Measurements from ENCODE around the gene FSTL4.
A peak's percentile ranks its signal among the peaks of the same experiment; 100 is the strongest.

FSTL4 gene

DNA sequence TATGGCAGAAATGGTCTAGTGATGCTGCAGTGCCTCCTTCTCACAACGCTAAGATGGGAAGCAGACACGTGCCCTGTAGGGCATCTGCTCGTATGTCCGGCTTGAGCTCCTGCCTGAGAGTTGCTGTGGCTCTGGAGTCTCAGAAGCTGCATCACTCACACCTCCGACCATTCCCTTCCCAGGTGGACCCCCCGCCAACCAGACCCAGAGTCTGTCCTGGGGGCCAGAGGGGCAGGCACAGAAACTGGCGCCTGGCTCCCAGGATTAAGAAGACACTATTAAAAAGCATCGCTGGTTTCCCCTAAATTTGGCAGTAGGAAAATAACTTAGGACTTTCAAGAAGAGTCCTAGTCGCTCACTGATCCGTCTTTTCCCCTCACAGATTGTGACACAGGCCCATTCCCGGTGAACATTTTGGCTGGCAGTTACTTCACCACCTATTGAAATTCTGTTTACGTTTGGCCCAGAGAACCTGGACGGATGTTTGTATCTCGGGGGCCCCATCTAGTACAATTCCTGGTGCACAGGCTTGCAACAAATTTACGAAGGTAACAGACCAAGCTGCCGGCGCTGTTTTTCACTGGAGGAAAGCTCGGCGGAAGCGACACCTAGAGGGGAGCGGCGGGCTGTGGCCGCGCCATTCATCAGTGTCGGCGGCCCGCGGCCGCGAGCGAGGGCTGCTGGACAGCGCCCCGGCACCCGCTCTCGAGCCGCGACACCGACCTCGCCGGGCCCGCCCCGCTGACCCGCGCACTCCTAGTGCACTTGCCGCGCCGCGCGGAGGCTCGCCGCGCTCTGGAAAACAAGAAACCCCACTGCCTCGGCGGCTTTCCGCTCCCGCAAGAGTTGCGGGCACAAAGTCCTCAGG lies 1.6 kb downstream of the FSTL4 start:
- H3K27ac ChIP-seq (ENCODE audit: low read depth, low read length, severe bottlenecking): no peak overlapping the region
- WGBS, 2 experiments (ENCODE audit: insufficient coverage in 2 of 2): 7 to 10% methylated on average over 37 to 55 of the region's 57 CpGs

DNA sequence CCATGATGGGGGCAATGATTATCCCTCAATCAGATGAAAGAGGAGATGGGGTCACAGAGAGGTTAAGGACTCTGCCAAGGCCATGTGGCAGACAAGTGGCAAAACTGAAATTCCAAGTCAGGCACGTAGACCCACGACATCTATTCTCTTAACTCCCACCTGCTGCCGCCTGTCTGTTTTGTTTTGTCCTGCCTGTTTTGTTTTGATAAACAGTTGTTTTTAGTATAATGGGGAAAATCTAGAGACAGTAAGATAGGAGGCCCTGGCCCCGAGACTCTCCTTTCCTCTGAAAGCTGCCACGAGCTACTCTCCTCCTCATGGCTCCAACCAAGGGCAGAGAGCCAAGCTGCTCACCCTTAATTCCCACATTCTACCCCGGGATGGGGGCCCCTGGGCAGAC lies 4.9 kb downstream of the FSTL4 start:
- Histone ChIP-seq H3K4me3 (ENCODE audit: extremely low read depth, insufficient read depth, low read length, poor library complexity, severe bottlenecking) (no peak overlapping the region), H3K27ac (ENCODE audit: low read depth, low read length, severe bottlenecking) (no peak overlapping the region), H3K9me3 (ENCODE audit: control insufficient read depth, low read length) (no peaks in the 10 kb centered on the region), H3K36me3 (ENCODE audit: control insufficient read depth, insufficient read depth, low read length) (no peaks in the 10 kb centered on the region), H3K4me1 (ENCODE audit: control insufficient read depth, insufficient read depth, low read length, poor library complexity, severe bottlenecking) (peaks cover 6% of the 10 kb centered on the region)
- 70% methylated on average over 2 of the region's 6 CpGs; no CpG with 5 or more reads in 1 of the 2 experiments for WGBS, 2 experiments (ENCODE audit: insufficient coverage in 2 of 2)

More for the DNA sequence above, 1.6 kb downstream of the FSTL4 start:
- H3K36me3 ChIP-seq (ENCODE audit: control insufficient read depth, insufficient read depth, low read length): no peaks in the 10 kb centered on the region
- peak overlapping the region; percentile 24 for H3K4me3 ChIP-seq (ENCODE audit: extremely low read depth, insufficient read depth, low read length, poor library complexity, severe bottlenecking)
- no peaks in the 10 kb centered on the region for H3K9me3 ChIP-seq (ENCODE audit: control insufficient read depth, low read length)
- peaks cover 6% of the 10 kb centered on the region for H3K4me1 ChIP-seq (ENCODE audit: control insufficient read depth, insufficient read depth, low read length, poor library complexity, severe bottlenecking)

DNA sequence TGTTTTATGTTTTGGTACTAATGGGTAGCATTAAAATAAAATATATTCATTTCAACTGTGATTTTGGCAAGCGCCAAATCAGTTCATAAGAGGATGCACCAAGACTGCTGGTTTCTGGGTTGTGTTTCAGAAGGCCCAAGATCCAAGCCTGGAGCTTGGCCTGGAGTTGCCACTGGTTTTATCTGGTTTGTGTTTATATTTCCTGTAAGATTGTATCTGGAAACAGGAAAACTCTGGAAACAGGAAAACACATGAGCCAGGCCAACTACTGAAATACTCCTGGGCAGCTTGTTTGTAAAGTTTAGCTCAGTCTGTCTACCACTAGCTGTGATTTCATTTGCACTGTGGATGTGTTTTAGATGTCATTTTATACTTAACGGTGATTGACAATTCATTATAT lies 5.5 kb downstream of the FSTL4 start:
- WGBS, 2 experiments (ENCODE audit: insufficient coverage in 2 of 2): 100% methylated on average over 1 of the region's 2 CpGs; no CpG with 5 or more reads in 1 of the 2 experiments
- Histone ChIP-seq H3K36me3 (ENCODE audit: control insufficient read depth, insufficient read depth, low read length) (no peaks in the 10 kb centered on the region), H3K27ac (ENCODE audit: low read depth, low read length, severe bottlenecking) (no peak overlapping the region), H3K4me3 (ENCODE audit: extremely low read depth, insufficient read depth, low read length, poor library complexity, severe bottlenecking) (no peak overlapping the region), H3K4me1 (ENCODE audit: control insufficient read depth, insufficient read depth, low read length, poor library complexity, severe bottlenecking) (peaks cover 6% of the 10 kb centered on the region), H3K9me3 (ENCODE audit: control insufficient read depth, low read length) (no peaks in the 10 kb centered on the region)

DNA sequence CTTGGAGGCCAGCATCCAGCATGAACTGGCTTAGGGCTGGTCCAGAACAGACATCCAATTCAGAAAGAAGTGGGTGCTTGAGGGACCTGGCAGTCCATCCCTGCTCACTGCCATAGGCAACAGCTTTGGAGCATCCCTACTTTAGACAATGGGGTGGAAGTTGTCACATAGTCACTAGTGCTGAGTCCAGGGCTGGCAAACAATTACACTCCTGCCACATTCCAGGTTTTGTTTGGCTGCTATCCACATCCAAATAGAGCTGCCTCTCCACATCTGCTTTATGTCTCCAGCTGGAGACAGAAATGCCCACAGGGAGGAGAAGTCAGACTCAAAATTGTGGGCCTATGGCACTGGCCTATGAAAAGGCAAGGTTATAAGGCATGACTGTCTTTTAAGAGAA lies 7.0 kb downstream of the FSTL4 start:
- Histone ChIP-seq H3K36me3 (ENCODE audit: control insufficient read depth, insufficient read depth, low read length) (no peaks in the 10 kb centered on the region), H3K4me1 (ENCODE audit: control insufficient read depth, insufficient read depth, low read length, poor library complexity, severe bottlenecking) (peaks cover 6% of the 10 kb centered on the region), H3K9me3 (ENCODE audit: control insufficient read depth, low read length) (no peaks in the 10 kb centered on the region)

DNA sequence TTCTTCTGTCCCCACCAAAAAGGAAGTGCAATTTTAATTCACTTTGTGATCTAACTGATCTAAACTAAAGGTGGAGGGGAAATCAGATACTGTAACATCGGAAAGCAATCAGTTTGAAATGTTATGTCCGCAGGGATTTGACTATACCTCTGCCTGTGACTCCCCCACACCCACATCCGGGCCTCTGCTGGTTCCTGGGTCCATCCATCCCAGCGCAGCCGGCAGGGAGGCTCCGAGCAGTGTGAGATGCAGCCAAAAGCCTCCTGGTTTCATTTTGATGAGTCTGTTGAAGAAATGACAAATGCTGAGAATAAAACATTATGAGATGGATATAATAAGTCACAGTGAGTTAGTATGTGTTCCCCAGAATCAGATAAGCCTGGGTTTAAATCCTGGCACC lies 8.6 kb downstream of the FSTL4 start:
- Histone ChIP-seq H3K36me3 (ENCODE audit: control insufficient read depth, insufficient read depth, low read length) (no peaks in the 10 kb centered on the region), H3K4me1 (ENCODE audit: control insufficient read depth, insufficient read depth, low read length, poor library complexity, severe bottlenecking) (peaks cover 6% of the 10 kb centered on the region), H3K27ac (ENCODE audit: low read depth, low read length, severe bottlenecking) (no peak overlapping the region), H3K4me3 (ENCODE audit: extremely low read depth, insufficient read depth, low read length, poor library complexity, severe bottlenecking) (no peak overlapping the region), H3K9me3 (ENCODE audit: control insufficient read depth, low read length) (no peaks in the 10 kb centered on the region)
- whole genome bisulfite sequencing, 2 experiments (ENCODE audit: insufficient coverage in 2 of 2): 77 to 90% methylated on average over 3 to 6 of the region's 6 CpGs

More for the DNA sequence above, 7.0 kb downstream of the FSTL4 start:
- H3K27ac ChIP-seq (ENCODE audit: low read depth, low read length, severe bottlenecking): no peak overlapping the region
- H3K4me3 ChIP-seq (ENCODE audit: extremely low read depth, insufficient read depth, low read length, poor library complexity, severe bottlenecking): no peak overlapping the region

- no CpG with 5 or more reads among the region's 2 CpGs for WGBS, 2 experiments (ENCODE audit: insufficient coverage in 2 of 2)
- Histone ChIP-seq H3K4me1 (ENCODE audit: control insufficient read depth, insufficient read depth, low read length, poor library complexity, severe bottlenecking) (peaks cover 6% of the 10 kb centered on the region), H3K36me3 (ENCODE audit: control insufficient read depth, insufficient read depth, low read length) (no peaks in the 10 kb centered on the region), H3K27ac (ENCODE audit: low read depth, low read length, severe bottlenecking) (peak overlapping the region; percentile 18), H3K4me3 (ENCODE audit: extremely low read depth, insufficient read depth, low read length, poor library complexity, severe bottlenecking) (no peak overlapping the region), H3K9me3 (ENCODE audit: control insufficient read depth, low read length) (no peaks in the 10 kb centered on the region)
Observed at GRCh38 chr5:133602835-133603380, 9.4 kb downstream of the FSTL4 start.

DNA sequence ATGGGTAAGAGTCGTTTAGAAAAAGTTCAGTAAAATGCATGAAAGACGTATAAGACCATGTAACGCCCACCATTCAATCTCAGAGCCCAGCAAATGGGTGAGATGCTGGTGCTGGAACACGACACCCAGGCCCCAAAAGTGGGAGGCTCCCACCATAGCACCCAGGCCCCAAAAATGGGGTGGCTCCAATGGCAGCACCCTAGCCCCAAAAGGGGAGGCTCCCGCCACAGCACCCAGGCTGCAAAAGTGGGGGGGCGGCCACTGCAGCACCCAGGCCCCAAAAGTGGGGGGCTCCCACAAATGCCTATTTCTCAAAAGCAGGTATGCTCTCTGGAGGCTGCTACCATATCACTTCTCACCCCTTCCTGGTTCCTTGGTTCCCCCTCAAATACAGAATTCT lies 12.7 kb downstream of the FSTL4 start:
- H3K4me3 ChIP-seq (ENCODE audit: extremely low read depth, insufficient read depth, low read length, poor library complexity, severe bottlenecking): no peak overlapping the region
- no peaks in the 10 kb centered on the region for H3K4me1 ChIP-seq (ENCODE audit: control insufficient read depth, insufficient read depth, low read length, poor library complexity, severe bottlenecking)
- H3K9me3 ChIP-seq (ENCODE audit: control insufficient read depth, low read length): no peaks in the 10 kb centered on the region
- H3K27ac ChIP-seq (ENCODE audit: low read depth, low read length, severe bottlenecking): no peak overlapping the region
- 72 to 86% methylated on average over 2 to 4 of the region's 6 CpGs for WGBS, 2 experiments (ENCODE audit: insufficient coverage in 2 of 2)
- H3K36me3 ChIP-seq (ENCODE audit: control insufficient read depth, insufficient read depth, low read length): no peaks in the 10 kb centered on the region

DNA sequence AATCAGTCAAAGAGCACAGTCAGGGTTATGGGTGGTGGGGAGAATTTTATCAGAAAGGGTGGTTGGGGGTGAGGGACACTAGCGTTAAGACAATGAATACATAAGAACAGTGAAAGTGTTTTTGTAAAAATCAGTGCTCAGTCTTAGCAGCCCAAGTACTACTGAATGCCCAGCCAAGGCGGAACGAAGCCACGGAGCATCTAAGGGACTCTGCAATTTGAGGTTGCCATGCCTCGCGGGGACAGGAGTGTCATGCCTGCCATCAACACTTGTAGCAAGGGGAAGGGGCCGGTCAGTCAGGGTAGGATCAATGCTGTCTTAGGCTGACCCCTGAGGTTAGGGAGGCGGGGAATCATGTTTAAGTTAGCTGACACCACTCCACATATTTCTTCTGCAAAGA lies 13.3 kb downstream of the FSTL4 start:
- Histone ChIP-seq H3K36me3 (ENCODE audit: control insufficient read depth, insufficient read depth, low read length) (no peaks in the 10 kb centered on the region), H3K4me3 (ENCODE audit: extremely low read depth, insufficient read depth, low read length, poor library complexity, severe bottlenecking) (no peak overlapping the region), H3K27ac (ENCODE audit: low read depth, low read length, severe bottlenecking) (no peak overlapping the region), H3K4me1 (ENCODE audit: control insufficient read depth, insufficient read depth, low read length, poor library complexity, severe bottlenecking) (no peaks in the 10 kb centered on the region), H3K9me3 (ENCODE audit: control insufficient read depth, low read length) (no peaks in the 10 kb centered on the region)
- 91 to 93% methylated on average over 6 to 7 of the region's 8 CpGs for WGBS, 2 experiments (ENCODE audit: insufficient coverage in 2 of 2)

GRCh38 chr5:133596049-133596448 lies 16.3 kb downstream of the FSTL4 start:
- WGBS, 2 experiments (ENCODE audit: insufficient coverage in 2 of 2): 86 to 90% methylated on average over 3 to 4 of the region's 5 CpGs
- H3K4me1 ChIP-seq (ENCODE audit: control insufficient read depth, insufficient read depth, low read length, poor library complexity, severe bottlenecking): no peaks in the 10 kb centered on the region

DNA sequence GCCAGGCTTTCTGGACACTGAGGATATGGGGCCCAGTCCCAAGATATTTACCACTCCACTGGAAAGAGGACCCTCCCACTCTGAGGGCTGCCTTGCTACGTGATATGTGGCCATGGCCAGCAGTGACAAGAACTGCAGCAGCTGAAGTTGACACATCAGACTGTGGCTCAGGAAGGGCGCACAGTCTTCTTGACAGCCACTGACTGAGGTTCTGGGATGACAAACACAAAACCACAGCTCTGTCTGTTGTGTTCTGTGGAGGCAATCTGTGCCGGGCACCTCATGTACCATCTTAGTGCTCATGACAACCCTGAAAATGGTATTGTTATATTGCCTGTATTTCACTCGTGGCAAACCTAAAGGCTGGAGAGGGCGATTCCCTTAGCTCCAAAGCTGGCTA lies 16.9 kb downstream of the FSTL4 start:
- H3K4me3 ChIP-seq (ENCODE audit: extremely low read depth, insufficient read depth, low read length, poor library complexity, severe bottlenecking): no peak overlapping the region
- no peak overlapping the region for H3K27ac ChIP-seq (ENCODE audit: low read depth, low read length, severe bottlenecking)
- no peaks in the 10 kb centered on the region for H3K9me3 ChIP-seq (ENCODE audit: control insufficient read depth, low read length)
- H3K4me1 ChIP-seq (ENCODE audit: control insufficient read depth, insufficient read depth, low read length, poor library complexity, severe bottlenecking): no peaks in the 10 kb centered on the region
- 72 to 90% methylated on average over 4 to 5 of the region's 5 CpGs for whole genome bisulfite sequencing, 2 experiments (ENCODE audit: insufficient coverage in 2 of 2)
- H3K36me3 ChIP-seq (ENCODE audit: control insufficient read depth, insufficient read depth, low read length): no peaks in the 10 kb centered on the region

More at GRCh38 chr5:133596049-133596448, 16.3 kb downstream of the FSTL4 start:
- no peaks in the 10 kb centered on the region for H3K36me3 ChIP-seq (ENCODE audit: control insufficient read depth, insufficient read depth, low read length)
- H3K9me3 ChIP-seq (ENCODE audit: control insufficient read depth, low read length): no peaks in the 10 kb centered on the region
- H3K4me3 ChIP-seq (ENCODE audit: extremely low read depth, insufficient read depth, low read length, poor library complexity, severe bottlenecking): no peak overlapping the region
- H3K27ac ChIP-seq (ENCODE audit: low read depth, low read length, severe bottlenecking): no peak overlapping the region

DNA sequence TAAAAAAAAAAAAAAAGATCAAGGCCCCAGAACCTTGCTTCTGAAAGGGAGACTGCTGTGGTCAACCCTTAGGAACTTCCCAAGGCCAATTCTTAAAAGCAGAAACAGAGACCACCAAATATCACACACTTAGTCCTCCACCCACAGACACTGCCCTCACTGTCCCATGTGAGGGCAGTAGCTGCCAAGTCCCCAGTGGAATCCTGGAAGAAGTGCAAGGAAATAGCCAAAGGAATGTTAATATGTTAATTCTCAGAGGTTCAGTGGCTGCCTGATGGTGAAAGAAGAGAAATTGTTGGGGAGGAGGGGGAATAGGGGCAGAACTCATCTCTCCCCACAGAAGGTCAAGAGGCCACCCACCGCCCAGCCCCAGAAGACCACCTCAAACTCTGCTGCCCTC lies 23.1 kb downstream of the FSTL4 start:
- no peak overlapping the region for H3K4me3 ChIP-seq (ENCODE audit: extremely low read depth, insufficient read depth, low read length, poor library complexity, severe bottlenecking)
- WGBS, 2 experiments (ENCODE audit: insufficient coverage in 2 of 2): 40% methylated on average over 1 of the region's 1 CpG; no CpG with 5 or more reads in 1 of the 2 experiments
- no peak overlapping the region for H3K27ac ChIP-seq (ENCODE audit: low read depth, low read length, severe bottlenecking)
- no peaks in the 10 kb centered on the region for H3K4me1 ChIP-seq (ENCODE audit: control insufficient read depth, insufficient read depth, low read length, poor library complexity, severe bottlenecking)
- H3K9me3 ChIP-seq (ENCODE audit: control insufficient read depth, low read length): no peaks in the 10 kb centered on the region
- H3K36me3 ChIP-seq (ENCODE audit: control insufficient read depth, insufficient read depth, low read length): no peaks in the 10 kb centered on the region
